SU-DHL-6 (cell line): ENCODE data around the gene GPR62.

ENCODE experiments used
- EZH2phosphoT487 ChIP-seq: fragments of 200-600 bp; sonication (generic), shearing (Covaris generic); conservative IDR thresholded peaks from 2 replicates; pipeline ENCODE4 v1.6.1; 2018; ENCODE audit warnings: mild to moderate bottlenecking, antibody characterized with exemption, low read length, moderate library complexity, mixed read lengths
- TF ChIP-seq, protein P1 (sequence below): fragments of 200-600 bp; sonication (generic); IDR thresholded peaks from one replicate; pipeline ENCODE4 v1.5.1; 2017; ENCODE audit warnings: antibody characterized with exemption, mild to moderate bottlenecking, low read length, moderate library complexity; ENCODE audit not compliant: insufficient read depth, poor library complexity, severe bottlenecking

DNA sequence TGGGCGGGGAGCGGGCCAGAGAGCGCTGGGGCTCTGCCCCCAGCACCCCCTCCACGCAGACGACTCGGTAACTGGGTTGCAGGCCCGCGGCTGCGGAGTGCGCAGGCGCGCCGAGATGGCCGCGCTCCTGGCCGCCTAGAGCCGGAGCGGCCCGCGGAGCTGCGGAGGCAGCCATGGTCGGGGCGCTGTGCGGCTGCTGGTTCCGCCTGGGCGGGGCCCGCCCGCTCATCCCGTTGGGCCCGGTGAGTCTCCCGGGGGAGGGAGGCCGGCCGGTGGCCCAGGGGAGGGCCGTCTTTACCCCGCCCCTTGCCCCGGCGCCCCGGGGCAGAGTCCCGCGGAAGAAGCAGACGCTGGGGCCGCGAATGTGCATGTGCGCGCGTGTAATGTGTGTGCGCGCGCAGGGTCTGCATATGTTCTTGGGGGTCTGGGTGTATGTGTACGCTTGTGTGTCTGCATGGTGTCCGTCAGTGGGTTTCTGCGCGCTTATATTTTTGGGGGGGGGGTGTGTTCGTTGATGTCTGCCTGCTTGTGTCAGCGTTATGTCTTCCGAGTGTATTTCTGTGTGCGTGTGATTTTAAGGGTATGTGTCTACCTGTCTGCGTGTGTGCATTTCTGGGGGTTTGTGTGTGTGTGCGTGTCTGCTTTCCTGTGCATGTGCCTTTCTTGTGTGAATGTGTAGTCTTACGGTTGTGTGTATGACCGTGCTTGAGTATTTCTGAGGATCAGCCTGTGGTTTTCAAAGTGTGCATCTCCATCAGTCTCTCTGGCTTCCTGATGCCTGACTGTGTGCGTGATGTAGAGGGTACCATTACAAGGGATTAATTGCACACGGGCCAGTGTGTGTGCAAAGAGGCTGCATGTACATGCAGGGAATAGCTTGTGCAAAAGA lies 20.0 kb downstream of the GPR62 start, which contains the start of gene ABHD14A:
- TF ChIP-seq, protein P1, sequence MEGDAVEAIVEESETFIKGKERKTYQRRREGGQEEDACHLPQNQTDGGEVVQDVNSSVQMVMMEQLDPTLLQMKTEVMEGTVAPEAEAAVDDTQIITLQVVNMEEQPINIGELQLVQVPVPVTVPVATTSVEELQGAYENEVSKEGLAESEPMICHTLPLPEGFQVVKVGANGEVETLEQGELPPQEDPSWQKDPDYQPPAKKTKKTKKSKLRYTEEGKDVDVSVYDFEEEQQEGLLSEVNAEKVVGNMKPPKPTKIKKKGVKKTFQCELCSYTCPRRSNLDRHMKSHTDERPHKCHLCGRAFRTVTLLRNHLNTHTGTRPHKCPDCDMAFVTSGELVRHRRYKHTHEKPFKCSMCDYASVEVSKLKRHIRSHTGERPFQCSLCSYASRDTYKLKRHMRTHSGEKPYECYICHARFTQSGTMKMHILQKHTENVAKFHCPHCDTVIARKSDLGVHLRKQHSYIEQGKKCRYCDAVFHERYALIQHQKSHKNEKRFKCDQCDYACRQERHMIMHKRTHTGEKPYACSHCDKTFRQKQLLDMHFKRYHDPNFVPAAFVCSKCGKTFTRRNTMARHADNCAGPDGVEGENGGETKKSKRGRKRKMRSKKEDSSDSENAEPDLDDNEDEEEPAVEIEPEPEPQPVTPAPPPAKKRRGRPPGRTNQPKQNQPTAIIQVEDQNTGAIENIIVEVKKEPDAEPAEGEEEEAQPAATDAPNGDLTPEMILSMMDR, result no peak
- TF ChIP-seq EZH2phosphoT487, result no peak
